Skeletal muscle cell (primary cell): Measurements from ENCODE around the gene L3MBTL4.

Source experiments
- DNase-seq: peaks from one replicate; pipeline ENCODE4 v3.0.0-alpha.2; 2010; ENCODE audit warnings: low read depth
- H3K4me3 ChIP-seq: 2 replicates; pipeline ENCODE4 v1.5.1; 2011; ENCODE audit warnings: low read depth, mild to moderate bottlenecking, control low read depth, low read length, moderate library complexity

Gene L3MBTL4

DNA sequence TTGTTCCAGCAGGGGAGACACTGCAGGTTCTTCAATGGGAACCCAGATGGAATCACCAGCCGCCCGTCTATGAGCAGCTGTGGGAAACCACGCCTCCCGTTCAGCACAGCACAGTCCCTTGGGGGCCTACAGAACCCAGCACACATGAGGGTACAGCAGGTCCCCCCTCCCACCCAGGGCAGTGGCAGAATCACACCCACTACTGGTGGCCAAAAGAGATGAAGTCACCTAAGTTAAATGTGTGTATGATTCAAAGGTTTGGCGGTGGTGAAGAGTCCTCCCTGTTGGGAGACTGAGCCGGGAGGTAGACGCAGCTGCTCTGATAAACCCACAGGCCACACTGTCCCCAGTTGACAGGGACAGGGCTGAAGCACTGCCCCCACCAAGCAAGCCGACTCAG lies 44.3 kb downstream of the L3MBTL4 start:
- no peak overlapping the region for H3K4me3 ChIP-seq
- no peak for DNase-seq

DNA sequence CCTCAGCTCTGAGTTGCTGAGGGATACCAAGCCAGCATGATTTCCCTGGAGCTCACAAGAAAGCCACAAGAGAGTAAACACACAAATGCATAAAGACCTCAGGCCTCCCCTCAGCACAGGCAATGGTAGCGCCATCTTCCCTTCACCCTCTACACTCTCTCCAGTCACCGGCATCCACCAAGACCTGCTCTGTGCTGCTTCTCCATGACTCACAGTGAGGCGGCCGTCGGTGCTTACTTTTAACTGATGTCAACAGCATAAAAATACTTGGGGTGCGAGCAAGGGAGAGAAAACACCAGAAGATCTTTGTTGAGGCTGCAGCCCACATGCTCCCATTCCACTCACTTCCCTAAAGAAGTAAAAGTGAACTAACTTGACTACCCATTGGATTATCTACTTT lies 46.7 kb downstream of the L3MBTL4 start:
- no peak for DNase-seq

DNA sequence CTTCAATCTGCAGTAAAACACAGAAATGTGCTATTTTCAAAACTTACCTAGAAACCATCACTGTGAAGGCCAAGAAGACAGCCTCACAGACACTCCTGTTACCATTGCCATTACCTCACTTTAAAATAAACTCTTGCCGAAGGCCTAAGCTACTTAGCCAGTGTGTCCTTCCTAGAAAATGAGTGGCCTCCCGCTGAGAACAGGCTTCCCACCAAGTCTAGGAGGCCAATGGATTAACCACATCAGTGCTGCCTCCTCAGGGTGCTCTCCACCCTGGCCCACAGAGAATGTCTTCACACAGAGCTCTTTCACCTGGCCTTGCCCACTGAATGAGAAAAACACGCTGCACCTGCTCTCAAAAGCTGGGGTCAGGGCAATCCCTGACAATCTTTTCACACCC lies 47.5 kb downstream of the L3MBTL4 start:
- DNase-seq: no peak
- no peak overlapping the region for H3K4me3 ChIP-seq

More for the DNA sequence above, 46.7 kb downstream of the L3MBTL4 start:
- no peak overlapping the region for H3K4me3 ChIP-seq

DNA sequence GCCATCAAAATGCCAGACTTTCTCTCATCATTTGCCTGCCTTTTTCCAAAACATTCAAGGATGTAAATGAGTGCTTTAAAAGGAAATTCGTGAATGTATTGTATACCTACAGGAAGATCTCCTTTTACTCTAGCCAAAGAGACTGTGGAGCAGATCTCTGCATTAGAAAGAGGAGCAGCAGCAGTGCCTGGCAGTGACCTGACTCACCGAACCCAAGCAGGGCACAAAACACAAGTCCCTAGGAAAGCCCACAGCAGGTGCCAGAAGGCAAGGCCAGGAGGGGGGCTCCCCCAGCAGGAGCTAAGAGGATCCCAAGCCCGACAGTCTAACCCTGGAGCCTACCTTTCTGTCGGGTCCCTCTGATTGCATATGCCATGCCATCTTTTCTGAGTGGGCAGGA lies 47.9 kb downstream of the L3MBTL4 start:
- no peak overlapping the region for H3K4me3 ChIP-seq
- no peak for DNase-seq

DNA sequence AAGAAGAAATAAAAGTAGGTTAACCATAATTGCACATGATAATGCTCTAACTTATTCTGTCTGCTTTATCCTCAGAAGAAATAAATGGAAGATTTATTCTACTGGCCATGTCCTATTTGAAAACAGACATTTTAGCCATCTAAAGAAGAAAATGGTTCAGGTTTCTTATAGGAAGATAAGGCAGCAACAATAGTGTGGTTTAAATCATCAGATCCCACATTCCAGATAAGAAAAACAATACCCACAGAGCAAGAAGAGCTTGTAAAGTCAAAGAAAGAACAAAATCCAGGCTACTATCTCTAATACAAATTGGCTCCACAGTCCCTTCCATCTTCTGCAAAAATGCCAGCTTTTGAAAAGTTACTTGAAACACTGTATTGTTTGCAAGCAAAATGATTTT lies 49.3 kb downstream of the L3MBTL4 start:
- H3K4me3 ChIP-seq: no peak overlapping the region
- DNase-seq: no peak

DNA sequence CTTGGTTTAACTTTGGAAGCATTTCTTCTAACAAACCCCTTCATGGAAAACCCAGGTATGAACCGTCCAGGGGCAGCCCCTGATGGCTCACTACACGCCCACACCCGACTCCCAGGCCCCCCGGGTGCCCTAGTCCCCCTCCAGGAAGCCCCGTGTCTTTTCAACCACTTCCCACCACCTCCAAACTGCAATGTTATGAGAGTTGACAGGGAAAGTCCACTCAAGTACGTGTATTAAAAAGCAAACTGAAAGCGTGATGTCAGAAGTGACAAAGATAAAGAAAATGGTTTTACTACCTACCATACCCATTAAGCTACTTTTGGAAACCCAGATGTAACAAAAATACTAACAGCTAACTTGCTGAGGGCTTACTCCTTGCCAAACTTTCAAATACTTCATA lies 51.5 kb downstream of the L3MBTL4 start:
- no peak for DNase-seq
- H3K4me3 ChIP-seq: no peak overlapping the region

DNA sequence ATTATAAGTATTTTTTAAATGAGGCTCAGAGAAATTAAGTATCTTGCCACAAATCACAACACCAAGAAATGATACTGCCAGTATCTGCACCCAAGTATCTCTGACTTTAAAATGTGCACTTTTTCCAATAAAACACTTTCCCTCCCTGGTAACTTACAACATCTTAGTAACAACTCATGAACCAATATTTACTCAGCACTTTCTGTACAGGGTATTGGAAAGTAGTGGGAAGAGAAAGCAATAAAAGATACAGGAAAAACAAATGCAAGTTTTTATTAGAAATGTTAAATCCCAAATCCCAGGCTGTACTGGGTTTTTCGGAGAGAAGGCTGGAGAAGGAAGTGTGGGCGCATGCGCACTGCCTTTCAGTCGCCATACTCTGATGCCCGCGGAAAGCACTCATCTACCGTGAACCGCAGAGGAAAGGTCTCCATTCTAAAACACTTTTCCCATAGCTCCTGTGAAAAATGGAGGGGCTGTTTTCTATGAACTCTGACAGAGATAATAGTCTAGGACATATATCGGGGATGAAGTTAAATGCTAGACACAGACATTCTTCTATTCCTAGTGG lies 52.1 kb downstream of the L3MBTL4 start:
- DNase-seq: no peak
- H3K4me3 ChIP-seq: no peak overlapping the region

DNA sequence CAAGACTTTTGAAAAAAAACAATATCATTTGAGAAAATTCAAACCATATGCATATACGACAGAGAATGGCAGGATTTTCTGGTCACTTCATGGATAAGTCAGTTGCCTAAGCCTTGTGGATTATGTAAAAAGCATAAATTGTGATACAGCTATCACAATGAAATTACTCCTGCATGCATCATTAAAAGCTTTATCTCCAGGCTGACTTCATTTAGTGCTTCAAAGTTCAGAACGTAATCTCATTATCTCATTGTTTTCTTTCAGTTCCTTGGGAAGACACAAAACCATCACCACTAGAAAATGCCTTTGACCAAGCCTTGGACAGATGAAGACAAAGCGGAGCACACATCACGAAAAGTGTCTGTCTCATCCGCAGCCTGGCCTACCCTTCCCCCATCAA lies 57.0 kb downstream of the L3MBTL4 start:
- no peak overlapping the region for H3K4me3 ChIP-seq
- DNase-seq: no peak

DNA sequence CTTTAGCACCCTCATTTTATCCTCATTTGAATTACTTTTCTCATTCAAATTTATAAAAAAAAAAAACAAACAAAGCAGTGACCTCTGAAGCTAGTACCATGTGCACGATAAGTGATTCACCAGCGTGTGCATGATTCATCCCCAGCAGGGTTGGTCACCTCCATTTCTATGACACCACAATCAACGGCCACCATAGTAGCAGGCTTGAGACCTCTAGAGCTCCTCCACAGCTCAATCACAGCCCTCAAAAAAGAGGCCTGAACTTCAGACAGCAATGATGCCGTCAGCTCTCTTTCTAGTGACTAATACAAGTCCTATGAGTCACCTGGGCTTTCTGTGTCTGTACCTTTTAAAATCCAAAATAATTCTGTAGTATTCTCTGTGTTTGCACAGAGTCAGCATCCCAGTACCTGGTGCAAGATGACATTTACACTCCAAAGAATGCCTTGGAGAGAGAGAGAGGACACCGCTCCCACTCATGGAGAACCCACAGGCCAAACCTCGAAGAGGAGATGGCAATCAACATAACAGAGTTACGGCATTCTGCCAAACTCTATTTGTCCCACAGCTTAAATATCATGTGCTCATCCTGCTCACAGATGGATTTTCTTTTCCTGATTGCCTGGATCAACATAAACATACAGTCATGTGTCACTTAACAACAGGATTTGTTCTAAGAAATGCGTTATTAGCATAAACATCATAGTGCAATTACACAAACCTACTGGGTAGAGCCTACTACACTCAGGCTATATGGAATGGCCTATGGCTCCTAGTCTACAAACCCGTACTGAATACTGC lies 58.7 kb downstream of the L3MBTL4 start:
- DNase-seq: no peak
- H3K4me3 ChIP-seq: no peak overlapping the region

DNA sequence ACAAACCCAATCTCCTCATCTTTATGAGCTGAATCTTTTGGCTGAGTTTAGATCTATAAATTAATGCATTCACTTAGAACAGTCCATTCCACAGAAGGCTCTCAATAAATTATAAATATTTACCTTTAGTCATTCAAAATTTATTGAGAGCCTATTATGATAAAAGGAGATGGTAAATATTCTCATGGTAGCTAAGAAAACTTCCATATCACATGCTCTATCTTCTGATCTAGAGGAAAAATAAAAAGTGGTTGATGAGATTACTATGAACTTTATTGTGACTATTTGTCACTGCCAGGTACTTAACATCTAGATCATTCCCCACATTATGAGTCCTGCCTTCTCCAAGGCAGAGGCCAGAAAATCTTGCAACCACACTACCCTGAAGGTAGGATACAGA lies 62.4 kb downstream of the L3MBTL4 start:
- DNase-seq: no peak
- no peak overlapping the region for H3K4me3 ChIP-seq

DNA sequence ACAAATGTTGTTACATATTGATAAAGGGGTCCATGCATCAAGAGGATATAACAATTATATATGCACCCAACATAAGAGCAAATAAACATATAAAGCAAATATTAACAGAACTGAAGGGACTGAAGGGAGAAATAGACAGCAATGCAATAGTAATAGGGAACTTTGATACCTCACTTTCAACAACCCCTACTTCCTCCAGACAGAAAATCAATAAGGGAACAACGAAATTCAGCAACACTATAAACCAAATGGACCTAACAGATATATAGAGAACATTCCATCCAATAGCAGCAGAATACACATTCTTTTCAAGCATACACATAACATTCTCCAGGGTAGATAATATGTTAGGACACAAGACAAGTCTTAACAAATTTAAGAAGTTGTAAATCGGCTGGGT lies 71.7 kb downstream of the L3MBTL4 start:
- DNase-seq: no peak
- no peak overlapping the region for H3K4me3 ChIP-seq

DNA sequence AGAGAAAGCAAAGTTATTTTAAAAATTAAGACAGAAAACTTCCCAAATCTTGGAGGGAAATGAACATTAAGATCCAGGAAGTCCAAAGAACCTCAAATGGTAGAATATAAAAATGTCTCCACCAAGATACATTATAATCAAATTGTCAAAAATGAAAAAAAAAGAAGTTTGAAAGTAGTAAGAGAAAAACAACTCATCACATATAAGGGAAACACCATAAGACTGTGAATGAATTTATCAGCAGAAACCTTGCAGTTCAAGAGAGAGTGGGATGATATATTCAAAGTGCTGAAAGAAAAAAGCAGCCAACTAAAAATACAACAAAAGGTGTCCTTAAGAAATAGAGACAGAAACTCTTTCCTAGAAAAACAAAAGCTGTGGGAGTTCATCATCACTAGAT lies 73.0 kb downstream of the L3MBTL4 start:
- DNase-seq: no peak
- H3K4me3 ChIP-seq: no peak overlapping the region

DNA sequence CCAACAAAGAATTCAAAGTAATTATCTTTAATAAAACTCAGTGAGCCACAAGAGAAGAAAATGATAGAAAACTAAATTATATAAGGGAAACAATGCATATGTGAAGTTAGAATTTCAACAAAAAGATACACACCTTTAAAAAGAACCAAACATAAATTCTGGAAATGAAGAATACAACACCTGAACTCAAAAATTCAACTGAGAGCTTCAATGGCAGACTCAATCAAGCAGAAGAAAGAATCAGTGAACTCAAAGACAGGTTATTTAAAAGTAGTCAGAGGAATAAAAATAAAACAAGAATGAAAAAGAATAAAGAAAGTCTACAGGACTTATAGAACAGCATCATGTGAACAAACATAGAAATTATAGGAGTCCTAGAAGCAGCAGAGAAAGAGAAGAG lies 73.4 kb downstream of the L3MBTL4 start:
- DNase-seq: no peak
- no peak overlapping the region for H3K4me3 ChIP-seq

DNA sequence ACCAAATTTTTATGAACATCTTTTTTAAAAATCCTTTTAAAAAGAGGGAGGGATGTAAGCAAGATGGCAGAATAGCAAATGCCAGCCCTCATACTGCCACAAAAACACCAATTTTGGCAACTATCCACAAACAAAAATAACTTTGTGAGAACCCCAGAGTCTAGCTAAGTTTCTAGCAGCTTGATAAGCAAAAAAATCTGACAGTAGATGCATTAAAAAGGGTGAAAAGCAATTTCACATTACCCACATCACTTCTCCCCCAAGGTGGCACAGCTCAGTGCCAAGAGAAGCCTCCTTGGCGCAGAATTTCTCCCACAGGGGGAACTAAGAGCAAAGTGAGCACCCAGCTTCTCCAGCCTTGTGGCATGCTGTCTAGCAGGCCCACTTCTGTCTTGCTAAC lies 74.6 kb downstream of the L3MBTL4 start:
- H3K4me3 ChIP-seq: no peak overlapping the region
- DNase-seq: no peak

DNA sequence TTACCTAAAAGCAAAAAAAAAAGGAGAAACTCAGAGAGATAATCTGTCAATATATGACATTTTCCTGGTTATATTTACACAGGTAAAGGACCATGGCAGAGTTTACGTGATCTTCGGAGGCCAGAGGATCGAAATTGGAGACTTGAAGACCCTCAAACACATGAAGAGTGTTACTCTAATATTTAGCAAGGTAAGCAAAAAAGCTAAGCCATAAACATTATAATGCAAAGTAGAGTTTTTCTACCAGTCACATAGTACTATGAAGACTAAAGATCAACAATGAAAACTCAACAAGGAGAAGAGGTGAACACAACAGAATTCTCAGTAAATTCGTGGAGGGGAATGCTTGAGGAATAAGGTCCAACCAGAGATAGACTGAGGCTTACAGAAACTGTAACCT lies 78.5 kb downstream of the L3MBTL4 start:
- H3K4me3 ChIP-seq: no peak overlapping the region

DNA sequence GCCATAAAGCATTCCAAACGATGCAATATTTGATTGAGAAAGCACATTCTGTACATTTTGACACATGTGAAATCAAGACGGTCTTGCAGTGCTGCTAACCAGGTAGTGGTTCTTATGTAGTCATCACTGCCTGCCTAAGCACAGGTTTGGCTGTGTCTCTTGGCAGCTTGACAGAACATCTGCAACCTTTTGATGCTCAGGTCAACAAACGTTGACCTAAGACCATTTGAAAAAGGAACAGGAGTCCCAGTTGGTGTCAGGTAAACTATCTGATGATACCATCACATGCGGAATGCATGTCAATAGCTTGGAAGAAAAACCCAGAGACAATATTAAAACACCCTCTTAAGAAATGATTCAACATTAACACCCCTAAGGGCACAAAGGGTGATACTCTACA lies 80.7 kb downstream of the L3MBTL4 start:
- no peak overlapping the region for H3K4me3 ChIP-seq

More for the DNA sequence above, 78.5 kb downstream of the L3MBTL4 start:
- DNase-seq: no peak

DNA sequence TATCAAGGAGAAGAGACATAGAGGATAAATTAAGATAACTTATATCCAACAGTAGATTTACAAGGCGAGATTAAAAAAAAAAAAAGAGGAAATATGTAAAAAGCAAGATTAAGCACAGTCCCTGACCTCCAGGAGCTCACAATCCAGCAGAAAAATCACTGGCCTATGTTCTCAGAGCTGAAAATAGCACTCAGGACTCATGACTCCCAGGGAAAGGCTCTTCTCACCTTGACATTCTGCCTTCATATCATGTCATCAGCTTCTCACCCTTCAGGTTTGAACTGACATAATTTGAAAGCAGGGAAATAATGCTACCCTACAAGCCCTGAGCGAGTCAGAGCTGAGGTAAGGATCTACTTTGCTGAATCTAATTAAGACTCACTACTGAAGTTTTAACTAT lies 82.8 kb downstream of the L3MBTL4 start:
- H3K4me3 ChIP-seq: no peak overlapping the region
- no peak for DNase-seq

More for the DNA sequence above, 80.7 kb downstream of the L3MBTL4 start:
- DNase-seq: no peak

DNA sequence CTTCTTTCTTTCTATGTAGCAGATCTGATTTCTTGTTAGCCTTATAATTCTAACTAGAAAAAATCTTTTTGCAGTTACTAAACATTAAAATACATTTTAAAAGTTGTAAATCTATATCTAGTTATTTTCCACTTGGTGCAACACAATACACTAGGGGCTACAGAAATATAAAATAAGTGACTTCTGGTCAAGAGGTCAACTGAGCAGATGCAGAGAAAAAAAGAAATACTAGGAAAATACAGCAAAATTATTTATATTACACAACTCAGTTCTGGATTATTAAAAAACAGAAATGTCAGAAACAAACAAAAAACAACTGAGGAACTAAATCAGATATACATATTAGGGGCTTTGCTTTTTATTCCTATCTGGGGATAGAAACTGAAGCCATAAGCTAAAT lies 83.9 kb downstream of the L3MBTL4 start:
- no peak for DNase-seq
- no peak overlapping the region for H3K4me3 ChIP-seq

DNA sequence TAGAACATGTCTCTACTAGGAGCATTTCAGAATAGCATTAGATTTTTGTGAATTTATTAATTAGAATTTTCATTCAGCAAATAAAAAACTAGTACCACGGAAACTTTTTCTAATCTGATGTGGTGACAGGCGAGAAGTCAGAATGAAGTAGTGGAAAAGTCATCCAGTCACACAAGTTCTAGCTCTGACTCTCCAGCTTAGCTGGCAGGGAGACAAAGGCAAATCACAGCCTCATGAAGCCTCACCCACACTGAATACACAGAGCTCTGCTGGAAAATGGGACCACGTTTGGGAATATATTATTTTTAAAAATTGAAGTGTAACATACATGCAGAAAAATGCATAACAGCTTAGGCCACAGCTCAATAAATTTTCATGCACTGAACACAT lies 86.1 kb downstream of the L3MBTL4 start:
- DNase-seq: no peak
- no peak overlapping the region for H3K4me3 ChIP-seq

DNA sequence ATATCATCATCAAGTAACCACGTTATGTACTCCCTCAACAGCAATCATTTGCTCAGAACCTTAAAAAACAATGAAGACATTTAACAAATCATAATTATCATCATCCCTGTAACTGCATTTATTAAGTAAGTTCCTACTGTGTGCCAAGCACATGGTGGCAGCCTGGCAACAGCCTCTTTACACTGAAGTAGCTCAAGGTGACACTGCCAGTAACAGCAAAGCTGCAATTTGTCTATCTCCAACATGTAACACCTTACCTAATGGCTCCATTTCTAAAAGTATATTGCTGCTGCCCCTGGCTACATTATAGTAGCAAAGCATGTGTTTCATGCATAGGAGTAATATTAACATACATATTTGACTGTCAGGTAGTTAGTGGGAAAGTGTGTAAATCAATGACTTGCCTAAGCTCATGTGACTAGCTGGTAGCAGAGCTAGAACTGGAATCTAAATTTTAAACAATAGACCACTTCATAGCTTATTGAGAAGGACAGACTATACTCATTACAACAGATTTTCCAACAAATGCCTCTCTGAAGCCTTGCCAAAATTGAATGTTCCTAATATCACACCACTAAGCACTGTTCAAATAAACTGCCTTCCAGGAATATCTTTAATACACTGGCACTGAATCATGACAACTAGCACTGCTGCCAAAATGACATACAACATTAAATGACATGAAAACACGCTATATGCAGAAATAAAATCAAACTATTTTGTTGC lies 86.7 kb downstream of the L3MBTL4 start:
- H3K4me3 ChIP-seq: no peak overlapping the region
- DNase-seq: no peak

DNA sequence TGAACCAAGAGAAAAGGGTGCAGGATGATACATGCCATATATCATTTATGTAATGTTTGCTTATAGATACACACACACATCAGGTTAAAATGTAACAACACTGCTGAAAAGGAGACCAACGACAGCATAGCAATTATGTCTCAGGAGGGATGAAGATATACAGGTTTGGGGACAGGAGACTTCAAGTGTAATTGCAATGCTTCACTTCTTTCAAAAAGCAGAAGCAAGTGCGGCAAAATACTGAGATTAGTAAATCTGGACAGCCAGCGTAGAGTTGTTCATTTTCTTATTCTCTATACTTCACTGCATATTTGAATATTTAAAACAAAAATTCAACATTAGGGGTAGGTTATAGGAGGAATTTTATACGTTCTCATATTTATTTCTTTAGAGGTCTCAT lies 87.2 kb downstream of the L3MBTL4 start:
- DNase-seq: no peak

More for the DNA sequence above, 87.2 kb downstream of the L3MBTL4 start:
- H3K4me3 ChIP-seq: no peak overlapping the region
